ENCODE results near the gene ADCY9. TPM values are rescaled to one million over a fixed set of nuclear protein-coding genes. Genes with fewer than 3 reads are reported as not detected.

Gene ADCY9
- total RNA-seq, 1 donor from 2014 or later, result 49.6 TPM

- no peaks in the 10 kb centered on the region for H3K27me3 ChIP-seq
- H3K4me3 ChIP-seq, result no peak overlapping the region
- no peak overlapping the region for H3K27ac ChIP-seq
- H3K36me3 ChIP-seq, result no peaks in the 10 kb centered on the region
- intact Hi-C loops (cut with DNase I), result no loop called here
- H3K4me1 ChIP-seq, result no peaks in the 10 kb centered on the region
- DNase-seq (no peak), ATAC-seq (no peak)
- TF ChIP-seq CTCF (IDR thresholded peaks at IDR 0.05), result no peak
- H3K9me3 ChIP-seq, result no peaks in the 10 kb centered on the region
Observed at GRCh38 chr16:4138713-4139112, 22.5 kb upstream of the ADCY9 start.

GRCh38 chr16:4137438-4137837 lies 21.2 kb upstream of the ADCY9 start:
- DNase-seq (no peak), ATAC-seq (no peak)
- no peaks in the 10 kb centered on the region for H3K4me1 ChIP-seq
- intact Hi-C loops (cut with DNase I), result no loop called here
- no peak for TF ChIP-seq CTCF (IDR thresholded peaks at IDR 0.05)
- no peak overlapping the region for H3K4me3 ChIP-seq
- no peaks in the 10 kb centered on the region for H3K36me3 ChIP-seq
- no peaks in the 10 kb centered on the region for H3K9me3 ChIP-seq
- no peaks in the 10 kb centered on the region for H3K27me3 ChIP-seq
- H3K27ac ChIP-seq, result peak overlapping the region; percentile 73

DNA sequence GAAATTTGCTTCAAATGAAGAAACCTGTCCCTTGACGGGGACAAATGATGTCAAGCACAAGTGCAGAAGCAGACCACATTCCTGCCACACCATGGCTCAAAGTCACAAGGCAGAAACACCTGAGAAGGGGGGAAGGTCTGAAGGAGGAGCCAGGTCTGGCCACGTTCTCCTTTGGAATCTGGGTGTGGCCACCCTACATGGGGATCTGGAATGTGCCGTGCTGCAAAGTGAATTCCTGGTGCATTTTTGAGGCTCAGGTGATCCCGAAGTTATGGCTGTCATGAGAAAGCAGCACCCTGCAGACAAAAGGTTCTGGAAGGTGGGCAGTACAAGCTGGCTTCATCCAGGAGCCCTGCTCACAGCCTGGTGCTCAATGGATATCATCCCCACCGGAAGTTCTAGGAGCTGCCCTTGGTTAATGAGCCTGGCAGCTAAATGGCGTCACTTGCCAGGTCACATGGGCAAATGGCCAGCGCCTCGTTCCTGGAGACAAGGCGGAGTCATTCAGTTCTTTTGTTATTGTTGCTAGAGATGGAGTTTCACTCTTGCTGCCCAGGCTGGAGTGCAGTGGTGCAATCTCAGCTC lies 20.1 kb upstream of the ADCY9 start:
- TF ChIP-seq CTCF (IDR thresholded peaks at IDR 0.05), result no peak
- no peak overlapping the region for H3K4me3 ChIP-seq

DNA sequence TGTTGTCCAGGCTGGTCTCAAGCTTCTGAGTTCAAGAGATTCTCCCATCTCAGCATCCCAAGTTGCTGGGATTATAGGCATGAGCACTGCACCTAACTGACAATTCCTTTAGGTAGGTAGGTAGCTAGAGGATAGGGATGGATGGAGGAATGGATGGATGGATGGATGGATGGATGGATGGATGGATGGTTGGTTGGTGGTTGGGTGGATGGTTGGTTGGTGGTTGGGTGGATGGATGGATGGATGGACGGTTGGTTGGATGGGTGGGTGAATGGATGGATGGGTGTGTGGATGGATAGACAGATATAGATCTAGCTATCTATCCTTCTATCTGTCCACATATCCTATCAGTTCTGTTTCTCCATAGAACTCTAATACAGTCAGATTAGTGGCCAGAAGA lies 19.3 kb upstream of the ADCY9 start:
- intact Hi-C loops (cut with DNase I), result loop anchor here (2.0 kb wide), 1 partner anchor 33 kb away; no protein-coding TSS in a partner anchor
- Histone ChIP-seq H3K27ac (peak overlapping the region; percentile 73), H3K4me1 (no peaks in the 10 kb centered on the region), H3K9me3 (no peaks in the 10 kb centered on the region), H3K36me3 (no peaks in the 10 kb centered on the region), H3K4me3 (no peak overlapping the region), H3K27me3 (no peaks in the 10 kb centered on the region)
- no peak for TF ChIP-seq CTCF (IDR thresholded peaks at IDR 0.05)
- ATAC-seq (no peak), DNase-seq (no peak)

More for the DNA sequence above, 20.1 kb upstream of the ADCY9 start:
- Histone ChIP-seq H3K27ac (peak overlapping the region; percentile 73), H3K36me3 (no peaks in the 10 kb centered on the region), H3K9me3 (no peaks in the 10 kb centered on the region), H3K4me1 (no peaks in the 10 kb centered on the region), H3K27me3 (no peaks in the 10 kb centered on the region)
- DNase-seq (peak; percentile 93), ATAC-seq (peak; percentile 95)
- intact Hi-C loops (cut with DNase I), result no loop called here

GRCh38 chr16:4133897-4134372 lies 17.7 kb upstream of the ADCY9 start:
- no peak overlapping the region for H3K27ac ChIP-seq
- no peak overlapping the region for H3K4me3 ChIP-seq
- no peaks in the 10 kb centered on the region for H3K36me3 ChIP-seq
- TF ChIP-seq CTCF (IDR thresholded peaks at IDR 0.05), result no peak
- H3K4me1 ChIP-seq, result no peaks in the 10 kb centered on the region
- no peaks in the 10 kb centered on the region for H3K9me3 ChIP-seq
- intact Hi-C loops (cut with DNase I), result loop anchor here (2.0 kb wide), 1 partner anchor 31 kb away; no protein-coding TSS in a partner anchor
- no peak for ATAC-seq
- H3K27me3 ChIP-seq, result no peaks in the 10 kb centered on the region
- no peak for DNase-seq

Data from upper lobe of right lung (tissue), 1 donor.